GM12872 (cell line): ENCODE data around the gene DNAAF8.

Experiments used
- TF ChIP-seq, protein P1 (sequence below): IDR thresholded peaks from 3 replicates; pipeline ENCODE4 v1.5.1; 2011; ENCODE audit warnings: low read depth, mild to moderate bottlenecking, low read length, moderate library complexity; ENCODE audit not compliant: insufficient read depth

The DNAAF8 gene

DNA sequence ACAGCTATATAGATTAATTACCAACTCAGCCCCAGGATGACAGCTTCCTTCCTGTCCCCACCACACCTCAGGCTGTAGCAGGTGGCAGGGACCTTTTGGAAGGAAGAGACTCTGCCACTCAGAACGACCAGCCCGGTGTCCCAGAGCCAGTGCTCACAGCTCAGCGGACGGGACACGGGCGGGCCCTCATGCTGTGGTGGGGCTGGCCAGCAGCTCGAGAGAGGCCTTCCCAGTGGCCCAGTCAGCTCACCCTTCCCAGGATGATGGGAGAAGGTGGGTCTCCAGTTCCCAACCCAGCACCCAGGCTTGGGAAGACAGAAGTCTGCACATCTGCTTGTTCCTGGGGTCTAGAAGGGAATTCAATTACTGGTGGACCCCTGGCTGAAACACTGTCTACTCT is 30.4 kb upstream of the DNAAF8 start:
- TF ChIP-seq, protein P1, sequence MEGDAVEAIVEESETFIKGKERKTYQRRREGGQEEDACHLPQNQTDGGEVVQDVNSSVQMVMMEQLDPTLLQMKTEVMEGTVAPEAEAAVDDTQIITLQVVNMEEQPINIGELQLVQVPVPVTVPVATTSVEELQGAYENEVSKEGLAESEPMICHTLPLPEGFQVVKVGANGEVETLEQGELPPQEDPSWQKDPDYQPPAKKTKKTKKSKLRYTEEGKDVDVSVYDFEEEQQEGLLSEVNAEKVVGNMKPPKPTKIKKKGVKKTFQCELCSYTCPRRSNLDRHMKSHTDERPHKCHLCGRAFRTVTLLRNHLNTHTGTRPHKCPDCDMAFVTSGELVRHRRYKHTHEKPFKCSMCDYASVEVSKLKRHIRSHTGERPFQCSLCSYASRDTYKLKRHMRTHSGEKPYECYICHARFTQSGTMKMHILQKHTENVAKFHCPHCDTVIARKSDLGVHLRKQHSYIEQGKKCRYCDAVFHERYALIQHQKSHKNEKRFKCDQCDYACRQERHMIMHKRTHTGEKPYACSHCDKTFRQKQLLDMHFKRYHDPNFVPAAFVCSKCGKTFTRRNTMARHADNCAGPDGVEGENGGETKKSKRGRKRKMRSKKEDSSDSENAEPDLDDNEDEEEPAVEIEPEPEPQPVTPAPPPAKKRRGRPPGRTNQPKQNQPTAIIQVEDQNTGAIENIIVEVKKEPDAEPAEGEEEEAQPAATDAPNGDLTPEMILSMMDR = no peak

DNA sequence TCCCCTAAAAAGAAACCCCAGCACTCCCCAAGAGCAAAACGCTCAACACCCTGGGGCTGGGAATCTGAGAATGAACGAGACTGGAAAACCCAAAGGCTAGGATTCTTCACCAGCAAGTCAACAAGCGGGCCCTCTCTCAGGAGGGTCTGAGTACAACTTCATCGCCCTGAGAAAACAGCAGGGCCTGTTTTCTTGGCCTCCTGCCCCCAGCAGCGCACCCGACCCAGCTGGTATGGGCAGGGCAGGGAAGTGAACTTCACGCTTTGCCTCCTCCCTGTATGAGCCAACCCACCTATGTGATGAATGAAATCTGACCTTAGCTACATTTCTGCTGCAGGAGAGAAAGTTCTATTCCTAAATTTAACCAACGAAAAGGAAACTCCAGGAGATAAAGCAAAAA is 29.8 kb upstream of the DNAAF8 start:
- TF ChIP-seq, protein P1 = no peak

DNA sequence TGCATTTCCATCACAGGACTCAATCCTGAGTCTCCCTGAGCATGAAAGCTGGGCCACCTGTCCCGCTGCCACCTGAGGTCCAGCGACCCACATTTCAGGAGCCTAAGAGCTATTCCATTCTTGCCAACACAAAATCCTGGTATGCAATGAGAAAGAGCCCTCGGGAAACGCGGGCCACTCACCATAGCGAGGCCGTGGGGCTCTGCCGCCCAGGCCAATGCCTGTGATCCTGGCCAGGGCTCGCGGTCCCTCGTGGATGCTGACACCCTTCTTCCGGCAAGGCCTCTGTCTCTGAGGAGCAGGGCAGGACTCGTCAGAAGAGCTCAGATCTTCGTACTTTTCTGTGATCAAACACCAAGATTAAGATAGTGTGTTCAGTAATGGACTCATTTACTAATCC is 29.4 kb upstream of the DNAAF8 start:
- TF ChIP-seq, protein P1 = no peak

DNA sequence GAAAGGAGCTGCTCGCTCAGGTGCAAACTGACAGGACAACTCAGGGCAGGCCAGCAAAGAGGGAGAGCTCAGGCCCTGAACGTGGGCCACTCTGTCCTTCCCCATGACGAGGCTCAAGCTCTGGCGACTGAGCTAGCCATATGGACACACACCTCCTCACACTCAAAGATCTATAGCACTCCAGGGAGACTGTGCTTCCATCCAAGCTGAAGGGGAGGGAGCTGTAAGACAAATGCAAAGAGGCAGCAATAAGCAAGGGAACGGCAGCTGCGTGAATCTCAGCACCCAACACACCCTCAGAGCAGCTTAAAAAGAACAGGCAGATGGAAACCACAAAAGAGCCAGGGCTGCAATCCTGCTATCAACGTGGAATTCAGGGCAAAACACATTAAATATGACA is 27.5 kb upstream of the DNAAF8 start:
- TF ChIP-seq, protein P1 = no peak

DNA sequence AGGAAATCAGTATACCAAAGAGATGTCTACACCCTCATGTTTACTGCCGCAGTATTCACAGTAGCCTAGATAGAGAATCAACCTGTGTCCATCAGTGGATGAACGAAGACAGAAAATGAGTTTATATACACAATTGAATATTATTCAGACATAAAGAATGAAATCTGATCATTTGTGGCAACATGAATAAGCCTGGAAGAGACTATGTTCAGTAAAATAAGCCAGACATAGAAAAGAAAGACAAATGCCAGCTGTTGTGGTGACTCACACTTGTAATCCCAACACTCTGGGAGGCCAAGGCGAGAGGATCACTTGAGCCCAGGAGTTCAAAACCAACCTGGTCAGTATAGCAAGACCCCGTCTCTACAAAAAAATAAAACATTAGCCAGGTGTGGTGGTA is 24.9 kb upstream of the DNAAF8 start:
- TF ChIP-seq, protein P1 = no peak

DNA sequence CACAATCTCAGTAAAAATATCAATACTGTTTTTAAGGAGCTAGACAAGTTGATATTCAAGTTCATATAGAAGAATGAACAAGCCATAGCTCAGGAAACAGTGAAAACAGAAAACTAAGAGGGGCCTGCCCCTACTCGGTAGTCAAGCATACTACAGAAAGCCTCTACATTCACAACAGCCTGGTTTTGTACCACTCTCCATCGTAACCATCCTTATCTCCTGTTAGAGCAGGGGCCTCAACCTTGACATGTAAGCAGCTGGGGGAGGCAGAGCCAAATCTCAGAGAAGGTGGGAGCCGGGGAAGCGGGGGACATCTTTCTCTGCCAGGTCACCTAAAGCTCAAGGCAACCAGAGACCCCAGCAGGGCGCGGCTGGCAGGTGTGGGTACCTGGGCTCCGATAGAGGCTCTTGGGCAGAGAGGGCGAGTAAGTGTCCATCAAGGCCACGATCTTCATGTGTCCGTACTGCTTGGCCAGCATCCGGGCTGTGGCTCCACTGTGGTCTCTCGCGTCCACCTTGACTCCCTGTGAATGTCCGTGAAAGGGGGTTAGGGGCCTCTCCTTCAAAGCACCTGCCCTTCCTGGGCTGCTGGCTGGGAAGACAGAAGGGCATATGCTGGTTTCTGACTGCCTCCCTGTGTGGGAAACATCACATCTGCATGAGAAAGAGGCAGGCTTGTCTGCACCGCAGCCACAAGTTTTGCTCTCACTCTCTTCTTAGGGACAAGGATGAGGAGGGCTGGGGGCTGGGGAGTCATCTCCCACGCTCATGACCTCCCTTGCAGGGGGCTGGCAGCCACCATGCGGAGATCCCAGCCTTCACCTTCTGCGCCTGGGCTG is 20.5 kb upstream of the DNAAF8 start:
- TF ChIP-seq, protein P1 = no peak

DNA sequence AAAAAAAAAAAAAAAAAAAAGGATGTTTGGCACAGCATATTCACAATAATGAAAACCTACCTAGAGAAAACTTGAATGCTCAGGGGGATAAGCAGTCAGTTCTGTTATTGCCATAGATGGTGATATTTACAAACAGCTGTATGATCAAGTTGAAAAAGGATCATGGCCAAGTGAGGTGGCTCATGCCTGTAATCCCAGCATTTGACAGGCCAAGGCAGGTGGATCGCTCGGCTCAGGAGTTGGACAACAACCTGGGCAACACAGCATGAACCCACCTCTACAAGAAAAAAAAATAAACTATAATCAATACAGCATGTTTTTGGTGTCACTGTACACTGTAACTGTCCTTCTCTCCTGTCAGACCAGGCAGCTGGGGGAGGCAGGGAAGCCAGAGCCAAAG is 19.3 kb upstream of the DNAAF8 start:
- TF ChIP-seq, protein P1 = no peak

DNA sequence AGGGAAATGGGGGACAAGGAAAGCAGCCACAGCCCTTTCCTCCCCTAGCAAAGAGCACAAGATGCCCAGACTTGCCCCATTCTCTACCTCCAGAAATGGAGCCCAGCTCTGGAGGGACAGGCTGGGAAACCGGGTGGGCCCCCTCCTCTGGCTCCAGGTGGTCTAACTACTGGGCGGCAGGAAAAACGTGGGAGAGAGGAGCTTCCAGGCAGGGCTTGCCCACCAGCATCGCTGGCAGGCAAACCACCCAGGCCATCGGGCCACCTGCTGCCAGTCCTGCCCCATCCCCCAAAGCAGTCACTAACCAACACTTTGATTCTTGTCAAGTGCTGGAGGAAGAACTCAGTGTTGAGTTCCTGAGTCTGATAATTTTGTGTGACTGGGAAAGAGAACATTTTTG is 15.9 kb upstream of the DNAAF8 start:
- TF ChIP-seq, protein P1 = no peak
